GM19240 (cell line): ENCODE measurements around the gene ATP2A3.
A peak's percentile ranks its signal among the peaks of the same experiment; 100 is the strongest.

ENCODE experiments used
- DNase-seq: peaks from one replicate; pipeline ENCODE4 v3.0.0; 2011; ENCODE audit warnings: low spot score; ENCODE audit not compliant: insufficient read length

The ATP2A3 gene

GRCh38 chr17:3912827-3913226, 51.4 kb downstream of the ATP2A3 start:
- DNase-seq: no peak

GRCh38 chr17:3911271-3912053, 52.8 kb downstream of the ATP2A3 start:
- DNase-seq: peak; percentile 66

DNA sequence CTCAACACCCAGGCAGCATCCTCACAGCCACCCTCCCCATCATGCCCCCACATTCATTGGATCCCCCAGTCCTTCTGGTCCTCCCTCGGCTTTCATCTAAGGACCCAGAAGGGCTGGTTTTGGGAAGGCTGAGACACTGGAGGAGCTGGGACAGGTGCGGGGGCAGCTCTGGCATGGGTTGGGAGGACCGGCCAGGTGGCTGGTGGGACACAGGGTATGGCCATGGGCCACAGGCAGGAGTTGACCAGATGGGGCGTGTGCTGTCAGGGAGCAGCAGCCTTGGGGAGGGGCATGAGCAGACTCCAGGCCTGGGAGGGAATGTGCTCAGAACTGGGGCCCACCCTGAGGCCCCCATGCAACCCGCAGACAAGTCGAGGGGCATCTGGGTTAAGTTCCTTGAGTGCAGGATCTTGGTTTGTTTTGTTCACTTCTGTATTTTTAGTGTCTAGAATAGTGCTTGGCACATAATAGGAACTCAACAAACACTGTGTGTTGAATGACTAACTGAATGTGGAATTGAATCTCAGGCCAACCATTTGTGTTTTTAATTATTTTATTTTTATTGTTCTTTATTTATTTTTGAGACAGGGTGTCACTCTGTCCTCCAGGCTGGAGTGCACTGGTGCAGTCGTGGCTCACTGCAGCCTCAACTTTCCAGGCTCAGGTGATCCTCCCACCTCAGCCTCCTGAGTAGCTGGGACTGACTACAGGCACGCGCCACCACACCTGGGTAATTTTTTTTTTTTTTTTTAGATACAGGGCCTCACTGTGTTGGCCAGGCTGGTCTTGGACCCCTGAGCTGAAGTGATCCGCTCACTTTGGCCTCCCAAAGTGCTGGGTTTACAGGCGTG, 53.6 kb downstream of the ATP2A3 start:
- no peak for DNase-seq

DNA sequence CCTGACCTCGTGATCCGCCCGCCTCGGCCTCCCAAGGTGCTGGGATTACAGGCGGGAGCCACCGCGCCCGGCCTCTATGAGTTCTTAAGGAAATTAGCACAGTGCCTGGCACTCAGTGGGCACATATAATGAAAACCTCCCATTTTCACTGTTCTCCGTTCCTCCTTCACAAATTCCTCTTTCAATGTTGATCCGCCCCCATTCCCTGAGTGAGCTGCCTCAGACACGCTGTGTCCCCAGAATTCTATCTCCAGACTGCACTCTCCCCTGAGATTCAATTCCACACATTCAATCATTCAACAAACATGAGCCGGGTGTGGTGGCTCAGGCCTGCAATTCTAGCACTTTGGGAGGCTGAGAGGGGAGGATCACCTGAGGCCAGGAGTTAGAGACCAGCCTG, 55.0 kb downstream of the ATP2A3 start:
- DNase-seq: no peak

- DNase-seq: no peak
These were observed 56.6 kb downstream of the ATP2A3 start for GRCh38 chr17:3907483-3908216.

- DNase-seq: no peak
These were observed 57.4 kb downstream of the ATP2A3 start for GRCh38 chr17:3906881-3907280.

DNA sequence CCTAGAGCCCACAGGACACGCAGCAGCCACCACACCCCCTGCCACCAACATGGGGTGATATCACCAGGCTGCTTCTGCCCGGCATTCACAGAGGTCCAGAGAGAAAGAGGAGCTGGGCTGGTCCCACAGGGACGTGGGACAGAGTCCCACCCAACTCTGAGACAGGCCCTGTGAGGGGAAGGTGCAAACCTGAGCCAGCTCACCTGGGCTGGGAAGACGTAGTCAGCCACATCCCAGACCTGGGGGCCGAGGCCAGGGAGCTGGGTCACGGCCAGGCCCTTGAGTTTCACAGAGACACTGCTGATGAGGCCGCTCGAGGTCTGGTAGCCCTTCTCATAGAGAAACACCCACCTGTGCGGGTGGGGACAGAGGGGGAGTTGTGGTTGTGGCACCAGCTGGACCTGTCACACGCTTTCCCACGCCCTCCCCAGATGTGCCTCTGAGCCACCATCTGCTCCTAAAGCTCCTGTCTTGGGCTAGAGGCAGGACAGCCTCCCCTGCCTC, 59.2 kb downstream of the ATP2A3 start:
- DNase-seq: no peak

GRCh38 chr17:3904501-3904900, 59.7 kb downstream of the ATP2A3 start:
- no peak for DNase-seq

DNA sequence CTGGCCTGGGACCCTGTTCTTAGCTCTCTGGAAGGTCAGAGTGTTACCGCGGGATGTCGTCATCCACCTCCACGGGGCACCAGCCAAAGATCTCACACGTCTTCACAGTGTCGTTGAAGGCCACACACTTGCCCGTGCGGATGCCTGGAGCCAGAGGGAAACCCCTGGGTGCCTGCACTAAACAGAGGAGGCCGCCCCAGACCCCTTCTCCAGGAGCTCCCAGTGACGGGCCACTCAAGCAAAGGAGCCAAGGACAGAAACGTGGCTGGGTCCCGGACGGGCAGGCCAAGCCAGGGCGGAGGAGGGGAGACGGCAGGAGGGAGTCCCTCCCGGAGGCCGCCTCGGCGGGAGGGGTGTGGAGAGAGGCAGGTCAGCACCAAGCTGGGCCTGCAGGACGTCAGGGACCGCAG, 60.4 kb downstream of the ATP2A3 start:
- no peak for DNase-seq

DNA sequence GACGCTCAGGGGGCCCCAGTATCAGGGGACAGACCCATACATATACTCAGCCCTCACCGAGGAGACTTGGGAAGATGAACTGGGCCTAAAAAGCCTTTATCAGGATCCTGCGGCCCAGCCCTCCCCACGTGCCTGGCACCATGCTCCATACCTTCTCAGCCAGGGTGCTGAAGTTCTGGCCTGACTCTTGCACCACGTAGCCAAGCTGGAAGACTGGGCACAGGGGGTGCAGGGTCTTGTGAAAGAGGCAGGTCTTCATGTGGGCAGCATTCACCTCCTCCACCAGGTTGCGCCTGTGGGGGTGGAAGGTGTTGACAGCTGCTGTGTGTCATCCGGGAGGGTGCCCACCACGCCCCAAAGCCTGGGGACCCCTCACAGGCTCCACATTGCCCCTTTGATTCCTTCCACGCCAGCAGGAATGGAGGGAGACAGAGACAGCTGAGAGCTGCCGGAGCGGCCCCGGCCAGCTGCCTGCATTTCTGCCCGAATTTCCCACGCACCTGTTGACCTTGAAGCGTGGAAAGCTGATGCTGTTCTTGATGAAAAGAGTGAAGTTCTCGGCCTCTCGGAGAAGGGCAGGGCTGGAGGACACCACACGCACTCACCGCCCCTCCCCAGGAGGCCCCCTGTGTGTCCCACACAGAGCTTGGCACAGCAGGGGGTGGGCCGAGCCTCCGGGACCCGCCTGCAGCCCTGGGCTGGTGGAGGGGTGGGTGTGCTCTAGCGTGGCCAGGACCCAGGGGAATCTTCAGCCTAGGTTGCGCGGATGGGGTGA, 61.0 kb downstream of the ATP2A3 start:
- DNase-seq: no peak

DNA sequence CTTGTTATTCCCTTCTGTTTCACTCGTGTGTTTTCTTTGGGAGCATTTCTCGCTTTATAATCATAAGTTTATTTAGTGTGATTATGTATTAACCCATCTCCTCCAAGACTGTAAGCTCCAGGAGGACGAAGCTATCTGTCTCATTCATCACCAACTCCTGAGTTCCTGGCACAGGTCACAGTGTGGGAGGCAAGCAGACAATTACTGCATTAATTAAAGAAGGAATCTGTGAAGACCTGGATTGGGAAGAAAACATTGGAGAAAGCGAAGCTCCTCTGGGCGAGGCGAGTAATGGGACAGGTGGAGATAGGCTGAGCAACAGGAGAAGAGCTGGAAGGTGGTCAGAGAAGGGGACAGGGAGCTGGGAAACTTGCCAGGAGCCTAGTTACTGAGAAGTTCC, 63.6 kb downstream of the ATP2A3 start:
- no peak for DNase-seq

GRCh38 chr17:3897731-3898130, 66.5 kb downstream of the ATP2A3 start:
- DNase-seq: no peak

- no peak for DNase-seq
These were observed 67.3 kb downstream of the ATP2A3 start for GRCh38 chr17:3896968-3897235.

DNA sequence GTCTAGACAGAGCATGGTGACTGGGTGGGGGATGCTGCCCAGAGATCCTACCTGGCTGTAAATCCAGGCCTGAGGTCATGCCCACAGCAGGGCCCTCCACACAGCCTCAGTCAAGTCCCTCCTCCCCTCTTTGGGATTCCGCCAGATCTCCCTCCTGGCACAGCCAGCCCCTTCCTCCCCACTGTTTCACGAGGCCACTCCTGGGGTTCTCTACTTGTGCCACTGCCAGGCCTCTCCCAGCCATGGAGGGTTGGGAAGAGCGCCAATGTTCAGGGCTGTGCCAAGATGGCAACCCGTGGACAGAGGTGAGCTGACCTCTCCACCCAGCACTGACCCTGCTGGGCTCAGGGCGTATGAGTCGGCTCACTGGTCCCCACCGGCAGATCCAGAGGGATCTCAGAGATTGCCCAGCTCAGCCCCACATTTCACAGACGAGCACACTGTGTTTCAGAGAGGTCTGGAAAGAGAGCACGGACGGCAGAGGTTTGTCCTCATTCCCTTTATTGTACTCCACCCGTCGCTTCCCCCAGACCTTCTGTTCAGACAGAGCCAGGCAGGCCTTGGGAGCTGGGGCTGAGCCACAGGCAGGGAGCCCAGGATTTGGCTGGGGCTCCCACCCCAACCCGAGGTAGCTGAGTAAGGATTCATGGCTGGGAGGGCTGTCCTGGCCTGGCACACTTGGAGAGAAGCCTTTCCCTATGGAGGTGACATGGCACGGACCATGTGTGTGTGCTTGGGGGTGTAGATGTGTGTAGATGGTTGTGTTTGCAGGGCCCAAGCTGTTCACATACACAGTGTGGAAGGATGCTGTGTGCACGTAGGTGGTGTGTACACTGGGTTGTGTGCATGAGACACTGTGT, 67.9 kb downstream of the ATP2A3 start:
- DNase-seq: no peak

DNA sequence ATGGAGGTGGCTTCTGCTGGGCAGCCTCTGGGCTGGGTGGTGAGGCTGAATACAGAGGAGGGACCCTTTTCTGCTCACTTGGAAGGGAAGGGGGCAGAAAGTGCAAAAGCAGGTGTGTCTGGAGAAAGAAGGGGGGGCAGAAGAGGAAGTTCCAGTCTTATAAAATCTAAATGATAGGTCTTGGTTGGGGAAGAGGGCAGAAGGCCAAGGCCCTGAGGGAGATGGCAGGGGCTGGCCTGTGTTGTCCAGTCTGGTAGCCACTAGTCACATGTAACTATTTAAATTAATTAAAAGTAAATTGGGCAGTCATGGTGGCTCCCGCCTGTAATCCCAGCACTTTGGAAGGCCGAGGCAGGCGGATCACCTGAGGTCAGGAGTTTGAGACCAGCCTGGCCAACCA, 68.9 kb downstream of the ATP2A3 start:
- no peak for DNase-seq

- no peak for DNase-seq
These were observed 69.3 kb downstream of the ATP2A3 start for GRCh38 chr17:3894911-3895343.

- DNase-seq: no peak
These were observed 70.0 kb downstream of the ATP2A3 start for GRCh38 chr17:3894188-3894587.

DNA sequence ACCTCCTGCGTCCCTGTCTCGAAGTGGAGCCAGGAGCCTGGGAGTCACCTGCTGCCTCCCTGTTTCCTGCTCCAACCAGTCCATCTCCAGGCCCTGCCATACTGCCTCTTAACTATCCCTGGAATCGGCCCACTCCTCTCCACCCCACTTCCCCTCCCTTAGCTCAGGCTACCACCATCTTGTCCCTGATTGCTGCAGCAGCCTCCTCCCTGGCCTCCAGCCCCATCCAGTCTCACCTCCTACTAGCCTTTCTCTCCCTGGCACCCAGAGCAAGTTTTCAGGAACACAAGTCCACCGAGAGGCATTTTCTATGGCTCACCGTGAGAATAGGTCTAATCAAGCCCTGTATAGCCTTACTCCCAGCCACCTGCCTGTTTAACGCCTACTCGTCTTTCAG, 70.5 kb downstream of the ATP2A3 start:
- no peak for DNase-seq

- peak; percentile 99 for DNase-seq
These were observed 71.1 kb downstream of the ATP2A3 start, which contains the start of gene CAMKK1 for GRCh38 chr17:3893003-3893719. Gene CAMKK1, minus strand, starts transcription at chr17:3893053. Its CDS starts 7,366 bp downstream, at chr17:3885687.
